ENCODE measurements around the gene CPNE2. TPM values are rescaled to one million over a fixed set of nuclear protein-coding genes. Genes with fewer than 3 reads are reported as not detected.
A peak's percentile ranks its signal among the peaks of the same experiment; 100 is the strongest.
"Not testable (repeated sequence)": the region's sequence is repeated elsewhere in the genome, so short reads cannot be mapped to it uniquely, and the experiment has no call there.

Gene CPNE2
- total RNA-seq, 2 experiments from 2014 or later, result 10.4 TPM

GRCh38 chr16:57186872-57187854 lies 94.8 kb downstream of the CPNE2 start:
- Mint-ChIP-seq H3K4me1 (peaks cover 40% of the 10 kb centered on the region), H3K36me3 (peaks cover 15% of the 10 kb centered on the region), H3K27ac (peak overlapping the region; percentile 96), H3K4me3 (peak overlapping the region; percentile 92), H3K27me3 (no peaks in the 10 kb centered on the region), H3K9me3 (peaks cover 2% of the 10 kb centered on the region)
- peak; percentile 20 for DNase-seq

- DNase-seq, H3K9me3 Mint-ChIP-seq, H3K27me3 Mint-ChIP-seq: not testable (repeated sequence)
- Mint-ChIP-seq H3K4me3 (peak overlapping the region; percentile 92), H3K4me1 (peaks cover 48% of the 10 kb centered on the region), H3K36me3 (peaks cover 15% of the 10 kb centered on the region), H3K27ac (peak overlapping the region; percentile 96)
Observed at GRCh38 chr16:57187902-57188710, 95.7 kb downstream of the CPNE2 start.

GRCh38 chr16:57188711-57189002 lies 96.3 kb downstream of the CPNE2 start:
- Mint-ChIP-seq H3K4me3 (peak overlapping the region; percentile 7), H3K4me1 (peaks cover 52% of the 10 kb centered on the region), H3K27me3 (no peaks in the 10 kb centered on the region)

GRCh38 chr16:57189527-57189926 lies 97.1 kb downstream of the CPNE2 start:
- H3K27ac Mint-ChIP-seq, DNase-seq, H3K4me3 Mint-ChIP-seq, H3K9me3 Mint-ChIP-seq, H3K27me3 Mint-ChIP-seq, H3K36me3 Mint-ChIP-seq: not testable (repeated sequence)
- H3K4me1 Mint-ChIP-seq, result peaks cover 49% of the 10 kb centered on the region

More at GRCh38 chr16:57188711-57189002, 96.3 kb downstream of the CPNE2 start:
- Mint-ChIP-seq H3K27ac (peak overlapping the region; percentile 45), H3K9me3 (peaks cover 2% of the 10 kb centered on the region), H3K36me3 (peaks cover 14% of the 10 kb centered on the region)
- no peak for DNase-seq

GRCh38 chr16:57190136-57190535 lies 97.8 kb downstream of the CPNE2 start:
- Mint-ChIP-seq H3K27me3 (no peaks in the 10 kb centered on the region), H3K4me3 (no peak overlapping the region), H3K4me1 (peaks cover 47% of the 10 kb centered on the region), H3K9me3 (no peaks in the 10 kb centered on the region), H3K36me3 (peaks cover 11% of the 10 kb centered on the region), H3K27ac (no peak overlapping the region)
- DNase-seq, result no peak

- DNase-seq, result no peak
- H3K9me3 Mint-ChIP-seq, result no peaks in the 10 kb centered on the region
- no peak overlapping the region for H3K4me3 Mint-ChIP-seq
- H3K36me3 Mint-ChIP-seq, result peaks cover 13% of the 10 kb centered on the region
- H3K27me3 Mint-ChIP-seq, result no peaks in the 10 kb centered on the region
- H3K27ac Mint-ChIP-seq, result no peak overlapping the region
- H3K4me1 Mint-ChIP-seq, result peaks cover 47% of the 10 kb centered on the region
Observed at GRCh38 chr16:57191056-57191571, 98.7 kb downstream of the CPNE2 start.

GRCh38 chr16:57192146-57192545 lies 99.8 kb downstream of the CPNE2 start:
- Mint-ChIP-seq H3K27ac (no peak overlapping the region), H3K27me3 (no peaks in the 10 kb centered on the region), H3K4me3 (no peak overlapping the region), H3K36me3 (peaks cover 17% of the 10 kb centered on the region), H3K4me1 (peaks cover 49% of the 10 kb centered on the region), H3K9me3 (no peaks in the 10 kb centered on the region)
- DNase-seq, result no peak

- H3K27ac Mint-ChIP-seq, result no peak overlapping the region
- no peak overlapping the region for H3K4me3 Mint-ChIP-seq
- no peaks in the 10 kb centered on the region for H3K27me3 Mint-ChIP-seq
- DNase-seq, result no peak
- H3K4me1 Mint-ChIP-seq, result peaks cover 45% of the 10 kb centered on the region
- H3K36me3 Mint-ChIP-seq, result peaks cover 17% of the 10 kb centered on the region
- no peaks in the 10 kb centered on the region for H3K9me3 Mint-ChIP-seq
Observed at GRCh38 chr16:57192720-57193486, 100.5 kb downstream of the CPNE2 start.

- DNase-seq, result no peak
- H3K9me3 Mint-ChIP-seq, result no peaks in the 10 kb centered on the region
- H3K27ac Mint-ChIP-seq, result no peak overlapping the region
- H3K4me3 Mint-ChIP-seq, result no peak overlapping the region
- H3K4me1 Mint-ChIP-seq, result peaks cover 41% of the 10 kb centered on the region
- peaks cover 17% of the 10 kb centered on the region for H3K36me3 Mint-ChIP-seq
- H3K27me3 Mint-ChIP-seq, result no peaks in the 10 kb centered on the region
Observed at GRCh38 chr16:57194512-57194911, 102.1 kb downstream of the CPNE2 start.

GRCh38 chr16:57196286-57196685 lies 103.9 kb downstream of the CPNE2 start:
- H3K36me3 Mint-ChIP-seq, result peaks cover 11% of the 10 kb centered on the region
- H3K4me3 Mint-ChIP-seq, result no peak overlapping the region

GRCh38 chr16:57196753-57197152 lies 104.4 kb downstream of the CPNE2 start:
- no peaks in the 10 kb centered on the region for H3K9me3 Mint-ChIP-seq
- H3K27me3 Mint-ChIP-seq, result no peaks in the 10 kb centered on the region
- no peak overlapping the region for H3K27ac Mint-ChIP-seq
- no peak for DNase-seq
- no peak overlapping the region for H3K4me3 Mint-ChIP-seq
- H3K4me1 Mint-ChIP-seq, result peaks cover 29% of the 10 kb centered on the region
- H3K36me3 Mint-ChIP-seq, result peaks cover 11% of the 10 kb centered on the region

More at GRCh38 chr16:57196286-57196685, 103.9 kb downstream of the CPNE2 start:
- Mint-ChIP-seq H3K27me3 (no peaks in the 10 kb centered on the region), H3K4me1 (peaks cover 30% of the 10 kb centered on the region), H3K9me3 (no peaks in the 10 kb centered on the region), H3K27ac (no peak overlapping the region)
- no peak for DNase-seq

Other genes with a start within 250 kb of the CPNE2 start
- under 1 TPM in 1 of 2 experiments, not detected in 1; 0.04 TPM for gene SLC12A3, start 227.4 kb upstream of the CPNE2 start, total RNA-seq
- gene HERPUD1, start 160.4 kb upstream of the CPNE2 start, total RNA-seq, result 100 to 1,000 TPM; 143 to 149 TPM
- gene CETP, start 130.6 kb upstream of the CPNE2 start, total RNA-seq, result under 1 TPM in 1 of 2 experiments, not detected in 1; 0.12 TPM
- gene NLRC5, start 103.0 kb upstream of the CPNE2 start, total RNA-seq, result 100 to 1,000 TPM; 142 to 151 TPM
- 100 to 1,000 TPM; 109 to 117 TPM for gene PSME3IP1, start 93.5 kb downstream of the CPNE2 start, total RNA-seq
- gene RSPRY1, start 93.7 kb downstream of the CPNE2 start, total RNA-seq, result 10 to 100 TPM; 27.2 to 30.5 TPM
- gene ARL2BP, start 152.7 kb downstream of the CPNE2 start, total RNA-seq, result 10 to 100 TPM; 16.2 to 17.1 TPM
- under 1 TPM; 0.34 to 0.54 TPM for gene PLLP, start 192.1 kb downstream of the CPNE2 start, total RNA-seq